ENCODE data around the gene SLC35F4. TPM values are rescaled to one million over a fixed set of nuclear protein-coding genes. Genes with fewer than 3 reads are reported as not detected.

Gene SLC35F4
- polyA plus RNA-seq, 5 donors = 0.10 to 0.30 (median 0.18) TPM

- no peak for DNase-seq
Observed at GRCh38 chr14:57809808-57810207, 56.1 kb downstream of the SLC35F4 start.

GRCh38 chr14:57797160-57797559 lies 68.7 kb downstream of the SLC35F4 start:
- DNase-seq = no peak

GRCh38 chr14:57796556-57796955 lies 69.3 kb downstream of the SLC35F4 start:
- no peak for DNase-seq

GRCh38 chr14:57785058-57785457 lies 80.8 kb downstream of the SLC35F4 start:
- DNase-seq = no peak

- DNase-seq = no peak
Observed at GRCh38 chr14:57771801-57772200, 94.1 kb downstream of the SLC35F4 start.

GRCh38 chr14:57769863-57770523 lies 95.9 kb downstream of the SLC35F4 start:
- DNase-seq = no peak

- no peak for DNase-seq
Observed at GRCh38 chr14:57761800-57762199, 104.1 kb downstream of the SLC35F4 start.

- no peak for DNase-seq
Observed at GRCh38 chr14:57760896-57761295, 105.0 kb downstream of the SLC35F4 start.

GRCh38 chr14:57755018-57755521 lies 110.8 kb downstream of the SLC35F4 start:
- no peak for DNase-seq

- no peak for DNase-seq
Observed at GRCh38 chr14:57754527-57754926, 111.4 kb downstream of the SLC35F4 start.

- DNase-seq = no peak
Observed at GRCh38 chr14:57753821-57754220, 112.1 kb downstream of the SLC35F4 start.

GRCh38 chr14:57752142-57752695 lies 113.7 kb downstream of the SLC35F4 start:
- DNase-seq = peak in 1 of 2 donors; percentile 9

- peak in 1 of 2 donors; percentile 3 for DNase-seq
Observed at GRCh38 chr14:57751400-57751799, 114.5 kb downstream of the SLC35F4 start.

- DNase-seq = no peak
Observed at GRCh38 chr14:57749267-57749666, 116.6 kb downstream of the SLC35F4 start.

- DNase-seq = no peak
Observed at GRCh38 chr14:57748279-57748678, 117.6 kb downstream of the SLC35F4 start.

- peak; percentile 15 to 26 for DNase-seq
Observed at GRCh38 chr14:57747036-57747435, 118.9 kb downstream of the SLC35F4 start.

- no peak for DNase-seq
Observed at GRCh38 chr14:57746563-57746962, 119.3 kb downstream of the SLC35F4 start.

GRCh38 chr14:57739516-57739915 lies 126.4 kb downstream of the SLC35F4 start:
- no peak for DNase-seq

GRCh38 chr14:57737598-57737997 lies 128.3 kb downstream of the SLC35F4 start:
- no peak for DNase-seq

- no peak for DNase-seq
Observed at GRCh38 chr14:57736391-57736790, 129.5 kb downstream of the SLC35F4 start.

GRCh38 chr14:57735276-57735675 lies 130.6 kb downstream of the SLC35F4 start:
- no peak for DNase-seq

GRCh38 chr14:57732463-57733285 lies 133.2 kb downstream of the SLC35F4 start:
- DNase-seq = peak in 1 of 2 donors; percentile 16
